Psoas muscle (tissue), 8 donors: Measurements from ENCODE around the gene ADCY1. TPM values are rescaled to one million over a fixed set of nuclear protein-coding genes. Genes with fewer than 3 reads are reported as not detected.

Experiments used
- ATAC-seq, 4 donors: fragments of 200-7000 bp; cut with Tn5 transposase; one replicate each; pipeline ENCODE4 v1.9.1; 2020; ENCODE audit warnings: moderate library complexity in 3 of 4, mild to moderate bottlenecking in 2 of 4
- DNase-seq, 2 donors: peaks; one replicate each; pipeline ENCODE4 v3.0.0-alpha.2; 2020
- H3K27ac ChIP-seq: fragments of 200-600 bp; one replicate; pipeline ENCODE4 v1.8.0; 2022
- H3K27me3 ChIP-seq, 3 donors: fragments of 200-600 bp in 1 of 3; one replicate each; pipeline versions ENCODE4 v1.6.1 to v1.8.0; 2013 to 2022; ENCODE audit warnings: low read length in 2 of 3, mild to moderate bottlenecking in 2 of 3, moderate library complexity in 1 of 3; ENCODE audit not compliant: insufficient read depth in 3 of 3
- H3K36me3 ChIP-seq, 2 donors: fragments of 200-600 bp in 1 of 2; one replicate each; pipeline versions ENCODE4 v1.6.1 to v1.8.0; 2013 to 2022; ENCODE audit warnings: low read depth in 1 of 2, mild to moderate bottlenecking in 1 of 2, moderate library complexity in 1 of 2; ENCODE audit not compliant: insufficient read depth in 1 of 2
- H3K4me1 ChIP-seq: fragments of 200-600 bp; one replicate; pipeline ENCODE4 v1.8.0; 2022
- H3K4me3 ChIP-seq: fragments of 200-600 bp; one replicate; pipeline ENCODE4 v1.8.0; 2022; ENCODE audit warnings: mild to moderate bottlenecking
- H3K9me3 ChIP-seq: fragments of 200-600 bp; one replicate; pipeline ENCODE4 v1.8.0; 2022
- WGBS, 3 donors: extraction: QIAGEN DNeasy Blood & Tissue Kit; methylation state at CpG; one replicate each; pipeline versions ENCODE4 v1.1.6 to v1.1.7; 2013; 5-methylcytosine and 5-hydroxymethylcytosine counted together
- intact Hi-C, 2 donors: fragments of 100-400 bp; cut with DNase I; formaldehyde crosslinking; loops; one replicate each; pipeline versions ENCODE4 v1.11.0 to v1.14.2; 2022
- polyA plus RNA-seq, 3 donors: library from polyadenylated mRNA; stranded (reverse); fragments of 200-250 nt; gene quantifications; one replicate each; pipeline ENCODE4 v1.2.3, GENCODE V29; 2013
- total RNA-seq, 4 donors: library from RNA; stranded (reverse); fragmentation: NEBNext Ultra II Directional in 2 of 4; extraction: Animal tissue kit (Norgen Biotek cat#: 25700) in 2 of 4; gene quantifications; one replicate each; pipeline versions ENCODE4 v1.2.1 to v1.2.4, GENCODE V29; 2021 to 2023
- TF ChIP-seq, protein P1 (sequence below): fragments of 200-600 bp; IDR thresholded peaks from one replicate; pipeline ENCODE4 v1.8.0; 2022; ENCODE audit warnings: antibody characterized with exemption
- donor health status: healthy with polysubstance abuse.
- donor health status: DM: no; HTN: no; CAD: no; lungs with moderate emphysema.
- donor health status: Bipolar disorder and iron deficiency.
- donor health status: healthy.
- donor health status: DM: yes; HTN: yes; CAD: no.
- donor health status: DM: no; HTN: no; CAD: no.
- donor health status: DM: no; HTN: no; CAD: no.
- donor health status: DM: yes; HTN: yes; CAD: no.

Gene ADCY1
- total and polyA plus RNA-seq, 7 donors: 1.3 to 4.3 (median 2.2) TPM

DNA sequence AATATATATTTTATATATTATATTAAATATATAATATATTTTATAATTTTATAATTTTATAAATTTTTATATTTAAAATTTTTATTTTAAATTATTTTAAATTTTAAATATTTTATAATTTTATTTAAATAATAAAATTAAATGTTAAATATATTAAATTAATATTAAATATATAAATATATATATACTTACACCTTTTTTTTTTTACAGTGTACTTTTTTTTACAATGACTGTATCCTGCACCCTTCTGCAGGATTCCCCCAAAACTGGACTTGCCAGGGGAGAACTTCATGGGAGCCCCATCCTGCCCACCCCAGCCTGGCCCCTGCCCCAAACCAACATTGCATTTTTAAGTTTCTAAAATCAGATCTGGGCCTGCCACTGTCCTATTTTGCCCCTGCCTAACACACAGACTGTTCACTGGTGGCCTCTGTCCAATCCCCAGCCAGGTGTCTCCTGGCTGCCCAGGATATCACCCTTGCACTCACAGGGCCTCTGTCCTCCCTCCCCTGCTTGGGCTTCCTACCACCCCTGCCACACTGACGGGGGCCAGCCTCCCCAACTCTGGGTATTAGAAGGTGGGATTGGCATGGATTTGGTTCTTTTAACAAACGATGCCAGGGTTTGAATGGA, 138.0 kb downstream of the ADCY1 start:
- H3K27me3 ChIP-seq: no peaks in the 10 kb centered on the region
- H3K36me3 ChIP-seq: peaks cover 0 to 5% of the 10 kb centered on the region in 2 donors
- WGBS, 3 donors: 75 to 82% (median 80%) methylated on average over 2 of the region's 2 CpGs
- no peak overlapping the region for H3K4me3 ChIP-seq
- H3K27ac ChIP-seq: no peak overlapping the region
- no peak for DNase-seq
- intact Hi-C loops: no loop called here
- TF ChIP-seq, protein P1, sequence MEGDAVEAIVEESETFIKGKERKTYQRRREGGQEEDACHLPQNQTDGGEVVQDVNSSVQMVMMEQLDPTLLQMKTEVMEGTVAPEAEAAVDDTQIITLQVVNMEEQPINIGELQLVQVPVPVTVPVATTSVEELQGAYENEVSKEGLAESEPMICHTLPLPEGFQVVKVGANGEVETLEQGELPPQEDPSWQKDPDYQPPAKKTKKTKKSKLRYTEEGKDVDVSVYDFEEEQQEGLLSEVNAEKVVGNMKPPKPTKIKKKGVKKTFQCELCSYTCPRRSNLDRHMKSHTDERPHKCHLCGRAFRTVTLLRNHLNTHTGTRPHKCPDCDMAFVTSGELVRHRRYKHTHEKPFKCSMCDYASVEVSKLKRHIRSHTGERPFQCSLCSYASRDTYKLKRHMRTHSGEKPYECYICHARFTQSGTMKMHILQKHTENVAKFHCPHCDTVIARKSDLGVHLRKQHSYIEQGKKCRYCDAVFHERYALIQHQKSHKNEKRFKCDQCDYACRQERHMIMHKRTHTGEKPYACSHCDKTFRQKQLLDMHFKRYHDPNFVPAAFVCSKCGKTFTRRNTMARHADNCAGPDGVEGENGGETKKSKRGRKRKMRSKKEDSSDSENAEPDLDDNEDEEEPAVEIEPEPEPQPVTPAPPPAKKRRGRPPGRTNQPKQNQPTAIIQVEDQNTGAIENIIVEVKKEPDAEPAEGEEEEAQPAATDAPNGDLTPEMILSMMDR: no peak
- H3K9me3 ChIP-seq: no peaks in the 10 kb centered on the region
- ATAC-seq: no peak
- no peaks in the 10 kb centered on the region for H3K4me1 ChIP-seq

DNA sequence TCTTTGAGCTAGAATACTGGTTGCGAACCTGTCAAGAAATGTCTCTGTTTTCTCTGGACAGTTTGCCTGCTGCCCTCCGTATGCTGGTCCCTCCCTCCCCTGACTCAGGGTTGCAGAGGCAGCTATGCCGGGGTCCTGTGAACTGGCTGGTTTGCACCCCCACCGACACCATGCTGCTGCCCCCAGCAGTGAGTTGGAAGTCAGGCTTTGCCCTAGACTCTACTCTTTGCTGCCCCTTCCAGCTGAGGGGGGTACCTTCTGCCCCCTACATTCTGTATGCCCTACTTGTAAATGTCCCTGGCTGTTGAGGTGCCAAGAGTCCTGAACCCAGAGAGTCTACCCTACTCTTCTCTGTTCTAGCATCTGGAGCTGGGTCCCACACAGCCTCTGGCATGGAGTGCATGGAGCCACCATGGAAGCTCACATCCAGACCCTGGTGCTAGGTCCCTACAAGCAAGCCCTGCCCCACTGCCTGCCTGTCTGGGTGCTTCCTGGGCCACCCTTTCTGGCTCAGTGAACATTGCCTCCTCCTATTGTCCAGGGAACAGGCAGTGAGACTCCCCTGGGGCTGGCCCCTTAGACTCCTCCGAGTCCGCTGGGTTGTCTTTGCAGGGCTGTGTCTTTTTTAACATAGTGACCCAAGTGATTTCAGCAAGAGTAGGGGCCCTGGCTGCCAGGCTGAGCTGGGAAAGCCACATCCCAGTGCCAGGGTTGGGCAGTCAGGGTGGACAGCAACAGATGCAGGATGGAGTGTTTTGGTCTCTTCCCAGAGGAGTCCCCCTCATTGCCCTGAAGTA, 138.9 kb downstream of the ADCY1 start:
- intact Hi-C loops: no loop called here
- 93 to 96% (median 96%) methylated on average over 6 of the region's 6 CpGs for WGBS, 3 donors
- Histone ChIP-seq H3K27me3 (no peaks in the 10 kb centered on the region), H3K36me3 (peaks cover 0 to 5% of the 10 kb centered on the region in 2 donors), H3K4me1 (no peaks in the 10 kb centered on the region), H3K27ac (no peak overlapping the region), H3K4me3 (no peak overlapping the region), H3K9me3 (no peaks in the 10 kb centered on the region)
- DNase-seq (no peak), ATAC-seq (no peak)
- TF ChIP-seq, protein P1: no peak

DNA sequence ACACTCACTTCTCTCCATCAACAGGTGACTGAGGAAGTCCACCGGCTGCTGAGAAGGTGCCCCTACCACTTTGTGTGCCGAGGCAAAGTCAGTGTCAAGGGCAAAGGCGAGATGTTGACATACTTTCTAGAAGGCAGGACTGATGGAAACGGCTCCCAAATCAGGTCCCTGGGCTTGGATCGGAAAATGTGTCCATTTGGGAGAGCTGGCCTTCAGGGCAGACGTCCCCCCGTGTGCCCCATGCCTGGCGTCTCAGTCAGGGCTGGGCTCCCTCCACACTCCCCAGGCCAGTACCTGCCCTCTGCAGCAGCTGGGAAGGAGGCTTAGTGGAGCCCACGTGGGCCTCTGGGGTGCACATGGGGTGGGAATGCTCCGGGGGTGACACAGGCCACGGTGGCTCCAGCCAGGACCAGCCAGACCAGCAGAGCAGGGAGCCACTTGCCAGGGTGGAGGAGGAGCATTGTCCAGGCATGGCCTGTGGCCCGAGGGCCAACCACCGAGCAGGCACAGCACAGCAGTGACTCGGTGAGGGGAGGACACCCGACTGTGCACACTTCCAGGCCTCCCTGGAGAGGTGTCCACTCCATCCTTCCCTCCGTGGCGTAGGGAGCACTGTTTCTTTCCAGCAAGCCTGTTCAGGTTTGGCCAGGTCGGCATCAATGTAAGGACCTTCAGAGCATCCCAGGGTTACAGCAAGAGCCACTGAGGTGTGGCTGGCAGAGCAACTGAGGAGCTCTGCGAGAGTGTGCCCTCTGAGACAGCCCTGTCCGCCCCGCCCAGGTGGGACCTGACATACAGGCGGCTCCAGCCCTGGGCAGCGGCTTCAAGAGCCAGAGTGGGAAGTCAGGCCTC, 139.7 kb downstream of the ADCY1 start:
- Histone ChIP-seq H3K4me3 (no peak overlapping the region), H3K27me3 (no peaks in the 10 kb centered on the region), H3K36me3 (peaks cover 0 to 5% of the 10 kb centered on the region in 2 donors), H3K27ac (no peak overlapping the region), H3K9me3 (no peaks in the 10 kb centered on the region), H3K4me1 (no peaks in the 10 kb centered on the region)
- ATAC-seq (no peak), DNase-seq (no peak)
- TF ChIP-seq, protein P1: no peak
- 87 to 91% (median 87%) methylated on average over 23 of the region's 23 CpGs for WGBS, 3 donors
- intact Hi-C loops: no loop called here

DNA sequence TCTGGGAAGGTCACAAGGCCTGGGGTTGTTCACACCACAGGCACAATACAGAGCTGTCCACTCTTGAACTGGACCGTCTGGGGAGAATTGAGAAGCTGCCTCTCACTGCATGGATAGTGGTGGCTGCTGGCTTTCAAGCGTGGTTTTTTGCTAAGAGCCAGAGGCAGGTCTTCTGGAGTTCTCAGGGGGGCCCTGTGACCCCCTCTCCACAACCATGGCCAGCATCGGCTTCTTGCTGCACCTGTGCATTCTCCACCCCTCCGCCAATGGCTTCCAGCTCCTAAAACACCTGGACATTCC, 140.3 kb downstream of the ADCY1 start:
- TF ChIP-seq, protein P1: no peak
- Histone ChIP-seq H3K9me3 (no peaks in the 10 kb centered on the region), H3K4me3 (no peak overlapping the region), H3K36me3 (peaks cover 0 to 5% of the 10 kb centered on the region in 2 donors), H3K27me3 (no peaks in the 10 kb centered on the region), H3K4me1 (no peaks in the 10 kb centered on the region), H3K27ac (no peak overlapping the region)
- WGBS, 3 donors: 63 to 88% (median 66%) methylated on average over 3 to 4 of the region's 4 CpGs
- ATAC-seq (no peak), DNase-seq (no peak)
- intact Hi-C loops: no loop called here
